Transverse colon (tissue), 4 donors: ENCODE results near the gene NT5E. TPM values are rescaled to one million over a fixed set of nuclear protein-coding genes. Genes with fewer than 3 reads are reported as not detected.
"Not testable (repeated sequence)": the region's sequence is repeated elsewhere in the genome, so short reads cannot be mapped to it uniquely, and the experiment has no call there.

ENCODE experiments used
- DNase-seq: peaks from one replicate; pipeline ENCODE4 v3.0.0-alpha.2; 2019
- H3K27ac ChIP-seq, 4 donors: fragments of 200-600 bp; sonication (generic); 2 replicates each; pipeline ENCODE4 v1.5.1; 2016 to 2018; ENCODE audit warnings: inconsistent platforms in 4 of 4
- H3K27me3 ChIP-seq: fragments of 200-600 bp; sonication (generic); 2 replicates; pipeline ENCODE4 v1.5.1; 2017; ENCODE audit warnings: inconsistent platforms
- H3K36me3 ChIP-seq, 4 donors: fragments of 200-600 bp; sonication (generic); 2 replicates each; pipeline ENCODE4 v1.5.1; 2017 to 2019; ENCODE audit warnings: inconsistent platforms in 4 of 4
- H3K4me1 ChIP-seq, 4 donors: fragments of 200-600 bp; sonication (generic); 2 replicates each; pipeline ENCODE4 v1.5.1; 2017 to 2020; ENCODE audit warnings: inconsistent platforms in 4 of 4
- H3K4me3 ChIP-seq, 4 donors: fragments of 200-600 bp; sonication (generic); 1 replicate in 1 of 4; 2 replicates in 3 of 4; pipeline versions ENCODE4 v1.5.1 to v1.6.1; 2017 to 2019; ENCODE audit warnings: inconsistent platforms in 4 of 4
- H3K9me3 ChIP-seq, 2 donors: fragments of 200-600 bp; sonication (generic); 2 replicates each; pipeline ENCODE4 v1.5.1; 2017 to 2019; ENCODE audit warnings: inconsistent platforms in 2 of 2
- CTCF ChIP-seq, 5 experiments: fragments of 200-600 bp in 3 of 5; fragments of 450-650 bp in 2 of 5; sonication (generic) in 3 of 5; IDR thresholded peaks; 1 replicate in 2 of 5; 2 replicates in 3 of 5; pipeline ENCODE4 v1.5.1; 2016 to 2017; ENCODE audit warnings: antibody characterized with exemption in 5 of 5, inconsistent platforms in 3 of 5, mild to moderate bottlenecking in 2 of 5, moderate library complexity in 1 of 5
- EP300 ChIP-seq: sonication (generic); formaldehyde crosslinking; IDR thresholded peaks from one replicate; pipeline ENCODE4 v1.6.1; 2017; ENCODE audit warnings: antibody characterized with exemption, low read depth
- POLR2A ChIP-seq: fragments of 450-650 bp; IDR thresholded peaks from one replicate; pipeline ENCODE4 v1.6.1; 2016; ENCODE audit warnings: antibody characterized with exemption, mild to moderate bottlenecking, moderate library complexity
- POLR2AphosphoS5 ChIP-seq, 3 donors: sonication (generic); formaldehyde crosslinking; IDR thresholded peaks; one replicate each; pipeline ENCODE4 v1.6.1; 2016; ENCODE audit warnings: antibody characterized with exemption in 3 of 3
- WGBS, 2 donors: methylation state at CpG; one replicate each; pipeline ENCODE4 v1.1.5; 2018; ENCODE audit warnings: low coverage in 1 of 2; 5-methylcytosine and 5-hydroxymethylcytosine counted together
- in situ Hi-C, 4 donors: fragments of 200-750 bp; cut with MboI; loops; one replicate each; pipeline versions ENCODE4 v1.15.0 to v1.15.1; 2017; ENCODE audit warnings: low sequenced_read_pairs in 3 of 4, low pct_ligation_motif_present in 1 of 4, low pct_unique_long_range_greater_than_20kb in 1 of 4
- intact Hi-C: fragments of 100-400 bp; cut with DNase I; formaldehyde crosslinking; loops from one replicate; pipeline ENCODE4 v1.15.1; 2023; ENCODE audit warnings: low total_unique reads
- total RNA-seq, 4 donors: library from RNA; depleted of rRNA; stranded (reverse); fragments of >200 nt; gene quantifications; one replicate each; pipeline ENCODE4 v1.1.0, GENCODE V29; 2016

Gene NT5E
- total RNA-seq, 4 donors from 2014 or later: 10.5 to 71.8 (median 31.5) TPM

GRCh38 chr6:85402922-85403321 lies 47.0 kb upstream of the NT5E start:
- H3K4me1 ChIP-seq: peaks cover 4 to 46% (median 32%) of the 10 kb centered on the region in 4 donors
- intact Hi-C loops: no loop called here
- H3K27ac ChIP-seq: peak overlapping the region; percentile 75 to 86 (median 81)
- TF ChIP-seq POLR2A (no peak), POLR2AphosphoS5 (IDR thresholded peaks at IDR 0.05) (no peak)
- WGBS, 2 donors: 61 to 67% methylated on average over 4 to 7 of the region's 7 CpGs
- DNase-seq: no peak
- H3K9me3 ChIP-seq: no peaks in the 10 kb centered on the region
- no peaks in the 10 kb centered on the region for H3K36me3 ChIP-seq
- H3K27me3 ChIP-seq: no peaks in the 10 kb centered on the region
- in situ Hi-C loops: no loop called here
- H3K4me3 ChIP-seq: no peak overlapping the region

- H3K9me3 ChIP-seq: no peaks in the 10 kb centered on the region
- in situ Hi-C loops: no loop called here
- intact Hi-C loops: no loop called here
- H3K4me1 ChIP-seq: peaks cover 4 to 46% (median 32%) of the 10 kb centered on the region in 4 donors
- no peak for TF ChIP-seq POLR2AphosphoS5 (IDR thresholded peaks at IDR 0.05)
- TF ChIP-seq POLR2A: no peak
- no peaks in the 10 kb centered on the region for H3K36me3 ChIP-seq
- peak overlapping the region; percentile 75 to 86 (median 81) for H3K27ac ChIP-seq
- H3K4me3 ChIP-seq: no peak overlapping the region
- WGBS, 2 donors: 80% methylated on average over 2 of the region's 2 CpGs
- DNase-seq: no peak
- no peaks in the 10 kb centered on the region for H3K27me3 ChIP-seq
Measured at GRCh38 chr6:85403331-85404015, 46.4 kb upstream of the NT5E start.

- in situ Hi-C loops, DNase-seq, H3K4me3 ChIP-seq, intact Hi-C loops, H3K36me3 ChIP-seq, H3K27me3 ChIP-seq, H3K9me3 ChIP-seq: not testable (repeated sequence)
- H3K4me1 ChIP-seq: peaks cover 4 to 46% (median 32%) of the 10 kb centered on the region in 4 donors
- 60 to 67% methylated on average over 4 of the region's 4 CpGs for WGBS, 2 donors
- H3K27ac ChIP-seq: peak overlapping the region; percentile 75 to 86 (median 81)
Measured at GRCh38 chr6:85404016-85404563, 45.8 kb upstream of the NT5E start.

- intact Hi-C loops: no loop called here
- Histone ChIP-seq H3K27ac (peak overlapping the region; percentile 75 to 86 (median 81)), H3K4me3 (no peak overlapping the region), H3K36me3 (no peaks in the 10 kb centered on the region), H3K27me3 (no peaks in the 10 kb centered on the region), H3K9me3 (no peaks in the 10 kb centered on the region), H3K4me1 (peaks cover 4 to 46% (median 32%) of the 10 kb centered on the region in 4 donors)
- TF ChIP-seq POLR2AphosphoS5 (IDR thresholded peaks at IDR 0.05) (no peak), POLR2A (no peak)
- peak; percentile 60 for DNase-seq
- in situ Hi-C loops: no loop called here
- WGBS, 2 donors: 19 to 51% methylated on average over 6 to 12 of the region's 12 CpGs
Measured at GRCh38 chr6:85404564-85405174, 45.2 kb upstream of the NT5E start.

- H3K27ac ChIP-seq: peak overlapping the region; percentile 75 to 86 (median 81)
- peaks cover 4 to 46% (median 32%) of the 10 kb centered on the region in 4 donors for H3K4me1 ChIP-seq
- intact Hi-C loops (no loop called here), in situ Hi-C loops (no loop called here)
- 21% methylated on average over 3 of the region's 3 CpGs; no CpG with 5 or more reads in 1 of the 2 donors for WGBS, 2 donors
- H3K27me3 ChIP-seq: no peaks in the 10 kb centered on the region
- peak; percentile 50 for DNase-seq
- no peak overlapping the region for H3K4me3 ChIP-seq
- no peaks in the 10 kb centered on the region for H3K9me3 ChIP-seq
- no peaks in the 10 kb centered on the region for H3K36me3 ChIP-seq
- peak in 1 of 3 donors; percentile 35 for TF ChIP-seq POLR2AphosphoS5 (IDR thresholded peaks at IDR 0.05)
- TF ChIP-seq CTCF (IDR thresholded peaks at IDR 0.05): no peak
Measured at GRCh38 chr6:85405175-85405852, 44.6 kb upstream of the NT5E start.

GRCh38 chr6:85405853-85406198 lies 44.1 kb upstream of the NT5E start:
- TF ChIP-seq EP300: no peak
- TF ChIP-seq POLR2AphosphoS5 (IDR thresholded peaks at IDR 0.05): no peak
- no peak for TF ChIP-seq POLR2A
- no peak for TF ChIP-seq CTCF (IDR thresholded peaks at IDR 0.05)
- Histone ChIP-seq H3K9me3 (no peaks in the 10 kb centered on the region), H3K4me1 (peaks cover 4 to 46% (median 32%) of the 10 kb centered on the region in 4 donors), H3K36me3 (no peaks in the 10 kb centered on the region), H3K27ac (peak overlapping the region; percentile 75 to 86 (median 81)), H3K4me3 (no peak overlapping the region), H3K27me3 (no peaks in the 10 kb centered on the region)
- 30 to 60% methylated on average over 1 to 2 of the region's 2 CpGs for WGBS, 2 donors
- in situ Hi-C loops: no loop called here
- intact Hi-C loops: no loop called here
- DNase-seq: no peak
